Measurements from ENCODE around the gene PARL. TPM values are rescaled to one million over a fixed set of nuclear protein-coding genes. Genes with fewer than 3 reads are reported as not detected.

PARL gene
- total and polyA plus RNA-seq, 2 donors (not counting 1 experiment from before 2014, with no cell fraction given) = 23.5 to 46.7 TPM

GRCh38 chr3:183895296-183895695 lies 10.6 kb upstream of the PARL start:
- H3K27me3 ChIP-seq (replicated peaks in 1 of 4; ENCODE audit: control extremely low read depth in 1 of 4, control insufficient read depth in 3 of 4, insufficient read depth in 4 of 4, low read length in 3 of 4) = peaks cover 0 to 9% (median 0%) of the 10 kb centered on the region in 4 experiments
- H3K4me1 Mint-ChIP-seq = no peaks in the 10 kb centered on the region
- H3K9me3 ChIP-seq (ENCODE audit: control extremely low read depth in 1 of 3, control insufficient read depth in 2 of 3, insufficient read depth in 1 of 3, low read length in 2 of 3) = no peaks in the 10 kb centered on the region
- H2AFZ ChIP-seq (ENCODE audit: insufficient read depth, low read depth, low read length, poor library complexity, severe bottlenecking) = no peak overlapping the region
- H3K27ac Mint-ChIP-seq = no peak overlapping the region
- ChIA-PET POLR2A (interaction anchor here (0.6 to 0.8 kb wide), 4 partner anchors 102 to 816 kb away, joined by 3 to 11 read pairs (median 5); partner anchors contain the start of gene ABCC5), CTCF (interaction anchor here (0.6 to 7.4 kb wide), 30 partner anchors 10 to 724 kb away, joined by 3 to 84 read pairs (median 4); partner anchors contain the start of genes ABCC5, EEF1AKMT4, EIF2B5 and PARL)
- H3K9me3 Mint-ChIP-seq (ENCODE audit: insufficient read depth) = peaks cover 4% of the 10 kb centered on the region
- no peak overlapping the region for H3K4me2 ChIP-seq (replicated peaks; ENCODE audit: low read depth, low read length, poor library complexity, severe bottlenecking)
- DNase-seq (peak; percentile 73), ATAC-seq (ENCODE audit: low read depth) (peak; percentile 96)
- H4K20me1 ChIP-seq (ENCODE audit: control insufficient read depth, insufficient read depth, low read length, poor library complexity, severe bottlenecking) = no peaks in the 10 kb centered on the region
- peaks cover 0 to 2% of the 10 kb centered on the region in 2 donors for H3K4me1 ChIP-seq (ENCODE audit: control insufficient read depth in 2 of 2, insufficient read depth in 2 of 2, low read length in 2 of 2)
- no peak overlapping the region for H3K4me3 Mint-ChIP-seq
- no peak overlapping the region for H3K9ac ChIP-seq (ENCODE audit: low read length)
- peaks cover 37% of the 10 kb centered on the region for H3K27me3 Mint-ChIP-seq
- no peak overlapping the region for H3K4me3 ChIP-seq (ENCODE audit: control extremely low read depth in 1 of 5, extremely low read depth in 1 of 5, insufficient read depth in 1 of 5, low read depth in 2 of 5, low read length in 4 of 5)
- intact Hi-C loops (cut with micrococcal nuclease) = loop anchor here (1.0 kb wide), 6 partner anchors 11 to 468 kb away; partner anchors contain the start of genes ABCC5, EIF2B5 and PARL
- H3K27ac ChIP-seq (ENCODE audit: low read length in 2 of 2) = no peak overlapping the region
- H3K79me2 ChIP-seq (ENCODE audit: control insufficient read depth, insufficient read depth, low read length) = no peaks in the 10 kb centered on the region
- H3K36me3 ChIP-seq (replicated peaks in 1 of 2; ENCODE audit: control extremely low read depth in 1 of 2, control insufficient read depth in 1 of 2, extremely low read depth in 1 of 2, insufficient read depth in 2 of 2, low read length in 1 of 2) = no peaks in the 10 kb centered on the region
- TF ChIP-seq CTCF (IDR thresholded peaks at IDR 0.05) (peak; percentile 86), EZH2 (IDR thresholded peaks at IDR 0.05; ENCODE audit: borderline replicate concordance, insufficient read depth, low read depth, low read length, poor library complexity, severe bottlenecking) (no peak)
- WGBS (ENCODE audit: insufficient coverage) = 100% methylated on average over 1 of the region's 5 CpGs

- intact Hi-C loops (cut with micrococcal nuclease) = no loop called here
- H3K27ac ChIP-seq (ENCODE audit: low read length in 2 of 2) = no peak overlapping the region
- ChIA-PET CTCF (interaction anchor here (0.6 to 7.4 kb wide), 4 partner anchors 7 to 358 kb away, joined by 3 to 84 read pairs (median 24); partner anchors contain the start of genes ABCC5 and PARL), POLR2A (no interaction called here)
- no peak overlapping the region for H3K9ac ChIP-seq (ENCODE audit: low read length)
- no peak overlapping the region for H3K4me3 Mint-ChIP-seq
- 85% methylated on average over 9 of the region's 9 CpGs for WGBS (ENCODE audit: insufficient coverage)
- H3K9me3 Mint-ChIP-seq (ENCODE audit: insufficient read depth) = no peaks in the 10 kb centered on the region
- TF ChIP-seq CTCF (IDR thresholded peaks at IDR 0.05) = no peak
- no peak for TF ChIP-seq EZH2 (IDR thresholded peaks at IDR 0.05; ENCODE audit: borderline replicate concordance, insufficient read depth, low read depth, low read length, poor library complexity, severe bottlenecking)
- H3K9me3 ChIP-seq (ENCODE audit: control extremely low read depth in 1 of 3, control insufficient read depth in 2 of 3, insufficient read depth in 1 of 3, low read length in 2 of 3) = peaks cover 0 to 3% (median 0%) of the 10 kb centered on the region in 3 donors
- H4K20me1 ChIP-seq (ENCODE audit: control insufficient read depth, insufficient read depth, low read length, poor library complexity, severe bottlenecking) = no peaks in the 10 kb centered on the region
- no peaks in the 10 kb centered on the region for H3K79me2 ChIP-seq (ENCODE audit: control insufficient read depth, insufficient read depth, low read length)
- no peak overlapping the region for H2AFZ ChIP-seq (ENCODE audit: insufficient read depth, low read depth, low read length, poor library complexity, severe bottlenecking)
- peaks cover 0 to 12% (median 0%) of the 10 kb centered on the region in 4 experiments for H3K27me3 ChIP-seq (replicated peaks in 1 of 4; ENCODE audit: control extremely low read depth in 1 of 4, control insufficient read depth in 3 of 4, insufficient read depth in 4 of 4, low read length in 3 of 4)
- ATAC-seq (ENCODE audit: low read depth) (no peak), DNase-seq (no peak)
- peaks cover 0 to 2% of the 10 kb centered on the region in 2 donors for H3K4me1 ChIP-seq (ENCODE audit: control insufficient read depth in 2 of 2, insufficient read depth in 2 of 2, low read length in 2 of 2)
- H3K27me3 Mint-ChIP-seq = peaks cover 27% of the 10 kb centered on the region
- no peak overlapping the region for H3K4me3 ChIP-seq (ENCODE audit: control extremely low read depth in 1 of 5, extremely low read depth in 1 of 5, insufficient read depth in 1 of 5, low read depth in 2 of 5, low read length in 4 of 5)
- H3K36me3 ChIP-seq (replicated peaks in 1 of 2; ENCODE audit: control extremely low read depth in 1 of 2, control insufficient read depth in 1 of 2, extremely low read depth in 1 of 2, insufficient read depth in 2 of 2, low read length in 1 of 2) = no peaks in the 10 kb centered on the region
- H3K4me2 ChIP-seq (replicated peaks; ENCODE audit: low read depth, low read length, poor library complexity, severe bottlenecking) = no peak overlapping the region
- H3K4me1 Mint-ChIP-seq = no peaks in the 10 kb centered on the region
- H3K27ac Mint-ChIP-seq = no peak overlapping the region
These were observed 8.0 kb upstream of the PARL start for GRCh38 chr3:183892610-183893214.
